GM18868 (cell line): ENCODE measurements around the gene LRIG2.
"Not testable (repeated sequence)": the region's sequence is repeated elsewhere in the genome, so short reads cannot be mapped to it uniquely, and the experiment has no call there.

ENCODE experiments used
- ATAC-seq: cut with Tn5 transposase; IDR thresholded peaks from one replicate; pipeline ENCODE4 v1.9.1; 2021; ENCODE audit warnings: mild to moderate bottlenecking, moderate library complexity; ENCODE audit not compliant: unreplicated experiment

LRIG2 gene, protein sequence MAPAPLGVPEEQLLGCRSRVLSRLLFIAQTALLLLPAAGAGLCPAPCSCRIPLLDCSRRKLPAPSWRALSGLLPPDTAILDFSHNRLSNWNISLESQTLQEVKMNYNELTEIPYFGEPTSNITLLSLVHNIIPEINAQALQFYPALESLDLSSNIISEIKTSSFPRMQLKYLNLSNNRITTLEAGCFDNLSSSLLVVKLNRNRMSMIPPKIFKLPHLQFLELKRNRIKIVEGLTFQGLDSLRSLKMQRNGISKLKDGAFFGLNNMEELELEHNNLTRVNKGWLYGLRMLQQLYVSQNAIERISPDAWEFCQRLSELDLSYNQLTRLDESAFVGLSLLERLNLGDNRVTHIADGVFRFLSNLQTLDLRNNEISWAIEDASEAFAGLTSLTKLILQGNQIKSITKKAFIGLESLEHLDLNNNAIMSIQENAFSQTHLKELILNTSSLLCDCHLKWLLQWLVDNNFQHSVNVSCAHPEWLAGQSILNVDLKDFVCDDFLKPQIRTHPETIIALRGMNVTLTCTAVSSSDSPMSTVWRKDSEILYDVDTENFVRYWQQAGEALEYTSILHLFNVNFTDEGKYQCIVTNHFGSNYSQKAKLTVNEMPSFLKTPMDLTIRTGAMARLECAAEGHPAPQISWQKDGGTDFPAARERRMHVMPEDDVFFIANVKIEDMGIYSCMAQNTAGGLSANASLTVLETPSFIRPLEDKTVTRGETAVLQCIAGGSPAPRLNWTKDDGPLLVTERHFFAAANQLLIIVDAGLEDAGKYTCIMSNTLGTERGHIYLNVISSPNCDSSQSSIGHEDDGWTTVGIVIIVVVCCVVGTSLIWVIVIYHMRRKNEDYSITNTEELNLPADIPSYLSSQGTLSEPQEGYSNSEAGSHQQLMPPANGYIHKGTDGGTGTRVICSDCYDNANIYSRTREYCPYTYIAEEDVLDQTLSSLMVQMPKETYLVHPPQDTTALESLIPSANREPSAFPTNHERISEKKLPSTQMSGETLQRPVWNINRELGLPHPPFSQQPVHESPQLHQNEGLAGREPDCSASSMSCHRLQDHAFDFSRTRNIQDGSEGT

DNA sequence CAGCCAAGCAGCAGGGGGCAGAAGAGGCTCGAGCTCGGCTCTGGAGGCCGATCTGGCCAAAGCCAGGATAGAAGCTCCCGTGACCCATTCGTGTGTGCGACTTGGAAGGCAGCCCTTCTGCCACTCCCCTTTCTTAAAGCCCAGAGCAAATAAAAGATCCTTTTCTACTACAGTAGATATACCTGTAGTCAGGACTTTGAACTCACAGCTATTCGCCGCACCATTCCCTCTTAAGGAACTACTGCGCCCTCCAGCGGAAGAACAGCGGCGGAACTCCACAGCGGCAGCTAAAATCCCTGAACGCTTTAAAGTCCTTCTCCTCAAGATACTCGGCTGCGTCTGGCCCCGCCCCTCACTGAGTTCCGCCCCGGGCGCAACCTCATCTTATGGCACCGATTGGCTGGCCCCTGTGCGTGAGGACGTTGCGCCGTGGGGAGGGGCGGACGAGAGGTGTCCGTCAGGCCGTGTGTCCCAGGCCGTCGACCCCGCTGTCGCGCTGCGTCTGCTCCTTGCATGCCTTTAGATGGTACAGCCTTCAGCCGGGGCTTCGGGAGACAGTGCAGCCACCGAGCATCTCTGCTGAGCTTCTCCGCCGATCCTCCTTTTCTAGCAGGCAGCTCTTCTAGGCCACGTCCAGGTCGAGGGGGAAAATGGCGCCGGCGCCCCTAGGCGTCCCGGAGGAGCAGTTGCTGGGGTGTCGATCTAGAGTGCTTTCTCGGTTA lies at the start of gene LRIG2:
Gene LRIG2, plus strand, starts transcription at position 442 of the 722 bp plus-strand sequence. Its CDS starts 209 bp downstream, at position 651.
- peak; percentile 96 for ATAC-seq

DNA sequence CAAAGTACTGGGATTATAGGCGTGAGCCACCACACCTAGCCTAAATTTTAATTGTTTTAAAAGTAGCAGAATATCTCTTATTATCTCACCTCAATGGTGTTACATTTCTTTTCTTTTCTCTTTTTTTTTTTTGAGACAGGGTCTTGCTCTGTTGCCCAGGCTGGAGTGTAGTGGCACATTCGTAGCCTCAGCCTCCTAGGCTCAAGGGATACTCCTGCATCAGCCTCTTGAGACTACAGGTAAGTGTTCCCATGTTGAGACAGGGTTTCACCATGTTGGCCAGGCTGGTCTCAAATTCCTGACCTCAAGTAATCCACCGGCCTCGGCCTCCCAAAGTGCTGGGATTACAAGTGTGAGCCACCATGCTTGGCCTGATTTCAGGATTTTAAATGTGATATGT lies 49.7 kb upstream of the LRIG2 start:
- ATAC-seq = not testable (repeated sequence)

GRCh38 chr1:113027007-113027406 lies 46.0 kb upstream of the LRIG2 start:
- ATAC-seq = no peak

- ATAC-seq = no peak
These were observed 45.5 kb upstream of the LRIG2 start for GRCh38 chr1:113027449-113027848.

DNA sequence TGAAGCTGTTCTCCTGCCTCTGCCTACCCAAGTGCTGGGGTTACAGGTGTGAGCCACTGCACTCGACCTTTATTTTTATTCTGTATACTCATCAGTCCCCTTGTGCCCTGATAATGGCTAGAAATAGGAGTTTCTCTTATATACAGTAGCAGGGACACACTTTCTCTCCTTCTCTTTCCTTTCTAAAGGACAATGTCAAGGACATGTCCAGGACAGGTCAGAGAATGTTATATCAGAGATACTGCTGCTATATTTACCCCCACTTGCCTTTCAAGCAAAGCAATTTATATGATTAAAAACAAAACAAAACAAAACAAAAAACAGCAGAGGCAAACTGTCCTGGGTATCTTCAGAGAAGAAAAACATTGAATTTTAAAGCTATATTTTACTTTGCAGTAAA lies 43.2 kb upstream of the LRIG2 start:
- no peak for ATAC-seq

DNA sequence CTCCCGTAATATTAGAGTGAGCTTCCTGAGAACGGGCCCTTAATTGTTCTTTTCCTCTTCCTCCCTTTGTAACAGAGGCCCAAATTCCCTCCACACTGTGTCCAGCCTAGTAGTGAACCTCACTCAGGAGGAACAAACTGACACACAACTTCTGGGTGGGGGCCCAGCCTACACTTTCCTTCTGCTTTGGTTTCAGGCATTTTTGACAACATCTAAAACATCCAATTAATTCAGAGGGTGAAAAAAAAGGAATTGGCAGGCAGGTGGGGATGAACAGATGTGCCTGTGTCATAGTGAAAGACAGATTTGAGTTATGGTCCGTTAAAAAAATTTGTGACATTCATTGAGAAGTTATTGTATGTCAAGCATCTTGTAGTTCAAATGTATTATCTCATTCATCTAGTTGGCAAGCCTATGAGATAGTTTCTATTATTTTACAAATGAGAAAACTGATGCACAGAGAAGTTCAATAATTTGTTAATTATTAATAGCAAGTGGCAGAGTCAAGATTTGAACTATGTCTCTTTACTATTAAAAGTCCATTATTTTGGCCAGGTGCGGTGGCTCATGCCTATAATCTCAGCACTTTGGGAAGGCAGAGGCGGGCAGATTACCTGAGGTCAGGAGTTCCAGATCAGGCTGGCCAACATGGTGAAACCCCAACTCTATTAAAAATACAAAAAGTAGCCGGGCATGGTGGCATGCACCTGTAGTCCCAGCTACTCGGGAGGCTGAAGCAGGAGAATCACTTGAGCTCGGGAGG lies 41.6 kb upstream of the LRIG2 start:
- peak; percentile 73 for ATAC-seq

DNA sequence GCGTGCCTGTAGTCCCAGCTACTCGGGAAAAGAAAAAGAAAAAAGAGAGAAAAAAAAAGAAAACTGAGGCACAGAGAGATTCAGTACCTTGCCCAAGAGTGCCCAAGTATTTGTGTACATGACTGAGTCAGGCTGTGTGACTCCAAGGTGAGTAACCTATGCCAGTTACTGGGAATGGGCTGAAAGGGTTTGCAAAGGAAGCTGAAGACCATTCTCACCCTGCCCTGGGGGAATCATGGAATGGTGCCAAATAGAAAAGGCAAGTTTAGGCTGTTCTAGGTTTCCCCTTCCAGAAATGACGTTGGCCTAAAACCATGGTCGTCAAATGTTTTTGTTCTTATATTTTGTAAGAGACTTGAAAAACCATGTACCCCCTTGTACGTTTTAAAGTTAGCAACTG lies 37.9 kb upstream of the LRIG2 start:
- no peak for ATAC-seq

- ATAC-seq = peak; percentile 80
These were observed 36.2 kb upstream of the LRIG2 start for GRCh38 chr1:113036639-113037321.

- ATAC-seq = no peak
These were observed 33.0 kb upstream of the LRIG2 start for GRCh38 chr1:113040041-113040440.

DNA sequence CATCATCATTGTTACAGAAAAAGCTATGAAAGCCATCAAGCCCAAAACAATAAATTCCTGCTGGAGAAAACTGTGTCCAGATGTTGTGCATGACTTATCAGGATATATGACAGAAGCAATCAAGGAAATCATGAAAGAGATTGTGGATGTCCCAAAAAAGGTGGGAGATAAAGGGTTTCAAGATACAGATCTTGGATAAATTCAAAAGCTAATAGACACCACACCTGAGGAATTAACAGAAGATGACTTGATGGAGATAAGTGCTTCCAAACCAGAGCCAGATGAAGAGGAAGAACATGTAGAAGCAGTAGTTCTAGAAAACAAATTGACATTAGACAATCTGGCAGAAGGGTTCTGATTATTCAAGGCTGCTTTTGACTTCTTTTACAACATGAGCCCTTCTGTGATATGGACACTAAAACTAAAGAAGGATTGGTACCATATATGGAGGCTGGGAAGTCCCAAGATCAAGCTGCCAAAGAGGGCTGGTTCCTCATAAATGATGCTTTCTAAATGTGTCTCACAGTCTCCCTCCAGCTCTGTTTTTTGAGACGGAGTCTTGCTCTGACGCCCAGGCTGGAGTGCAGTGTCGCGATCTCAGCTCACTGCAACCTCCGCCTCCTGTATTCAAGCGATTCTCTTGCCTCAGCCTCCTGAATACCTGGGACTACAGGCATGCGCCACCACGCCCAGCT lies 32.1 kb upstream of the LRIG2 start:
- ATAC-seq = peak; percentile 52

DNA sequence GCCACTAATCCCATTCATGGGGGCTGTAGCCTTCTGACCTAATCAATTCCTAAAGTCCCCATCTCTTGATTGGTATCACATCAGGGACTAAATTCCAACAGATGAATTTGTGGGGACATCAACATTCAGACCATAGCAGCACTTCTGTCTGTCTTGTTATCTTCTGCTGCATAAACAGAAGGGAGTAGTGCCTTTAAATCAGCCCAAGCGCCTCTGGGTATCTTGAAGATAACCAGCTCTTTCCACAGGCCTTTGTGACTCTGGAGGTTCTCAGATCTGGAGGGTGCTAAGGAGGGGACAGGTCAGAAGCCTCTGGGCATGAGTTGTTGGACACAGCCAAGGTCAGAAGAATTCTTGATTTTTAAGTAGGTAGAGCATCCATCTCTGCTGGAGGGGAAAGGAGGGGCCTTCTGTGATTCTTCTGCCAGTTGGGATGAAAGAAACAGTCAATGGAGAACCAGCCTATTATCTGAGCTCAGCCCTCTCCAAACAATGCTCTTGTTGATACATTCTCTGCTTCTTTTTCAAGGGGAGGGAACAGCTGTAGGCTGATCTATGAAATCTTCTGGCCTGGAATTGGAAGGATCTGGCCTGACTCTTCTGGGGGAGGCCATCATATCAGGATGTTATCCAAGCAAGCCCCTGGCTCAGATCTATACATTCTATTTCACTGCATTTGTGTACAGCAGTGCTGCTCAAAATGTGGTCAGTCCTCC lies 31.3 kb upstream of the LRIG2 start:
- peak; percentile 22 for ATAC-seq

GRCh38 chr1:113042285-113043143 lies 30.5 kb upstream of the LRIG2 start:
- peak; percentile 62 for ATAC-seq

GRCh38 chr1:113043144-113043488 lies 29.9 kb upstream of the LRIG2 start:
- ATAC-seq = not testable (repeated sequence)

DNA sequence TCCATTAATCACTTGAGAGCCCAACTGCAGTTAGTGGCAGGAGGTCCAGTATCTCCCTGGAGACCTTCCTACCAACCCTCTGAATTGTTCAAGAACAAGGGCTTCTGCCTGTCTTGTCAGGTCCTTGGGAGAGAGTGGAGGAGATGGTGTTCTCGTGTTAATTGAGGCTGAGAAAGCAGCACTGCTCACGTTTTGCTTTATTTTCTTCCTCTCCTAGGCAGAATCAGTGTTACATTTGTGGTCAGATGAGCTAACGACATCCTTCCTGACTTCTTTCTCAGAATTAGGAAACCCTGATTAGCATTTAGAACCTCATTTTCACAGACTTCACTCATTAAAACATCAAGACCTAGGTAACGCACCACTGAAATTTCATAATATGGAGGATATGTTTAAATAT lies 26.4 kb upstream of the LRIG2 start:
- ATAC-seq = no peak

GRCh38 chr1:113048064-113048463 lies 24.9 kb upstream of the LRIG2 start:
- no peak for ATAC-seq

DNA sequence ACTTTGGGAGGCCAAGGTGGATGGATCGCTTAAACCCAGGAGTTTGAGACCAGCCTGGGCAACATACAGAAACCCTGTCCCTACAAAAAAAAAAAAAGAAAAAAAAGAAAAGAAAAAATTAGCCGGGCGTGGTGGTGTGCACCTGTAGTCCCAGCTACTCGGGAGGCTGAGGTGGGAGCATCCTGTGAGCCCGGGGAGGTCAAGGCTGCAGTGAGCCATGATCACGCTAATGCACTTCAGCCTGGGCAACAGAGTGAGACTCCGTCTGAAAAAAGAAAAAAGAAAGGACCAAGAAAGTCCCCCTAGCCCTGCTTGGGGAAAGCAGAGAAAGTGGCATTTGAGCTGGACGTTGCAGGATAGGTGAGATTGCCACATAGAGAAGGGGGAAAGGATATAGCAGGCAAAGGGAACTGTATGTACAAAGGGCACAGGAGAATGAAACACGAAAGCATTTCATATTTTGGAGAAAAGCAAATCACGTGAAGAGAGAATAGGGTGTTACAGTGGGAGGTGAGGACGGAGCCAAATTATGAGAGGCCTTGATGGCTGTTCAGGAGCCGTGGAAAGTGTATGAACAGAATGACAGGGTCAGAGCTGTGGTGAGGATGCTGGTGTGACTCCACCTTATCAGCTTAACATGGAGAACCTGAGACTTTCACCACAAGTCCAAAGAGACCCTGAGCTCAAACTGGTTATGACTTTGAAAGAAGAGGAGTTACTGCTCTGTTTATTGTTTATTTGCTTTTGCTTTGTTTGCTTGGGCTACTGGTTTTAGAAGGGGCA lies 19.5 kb upstream of the LRIG2 start:
- ATAC-seq = no peak

DNA sequence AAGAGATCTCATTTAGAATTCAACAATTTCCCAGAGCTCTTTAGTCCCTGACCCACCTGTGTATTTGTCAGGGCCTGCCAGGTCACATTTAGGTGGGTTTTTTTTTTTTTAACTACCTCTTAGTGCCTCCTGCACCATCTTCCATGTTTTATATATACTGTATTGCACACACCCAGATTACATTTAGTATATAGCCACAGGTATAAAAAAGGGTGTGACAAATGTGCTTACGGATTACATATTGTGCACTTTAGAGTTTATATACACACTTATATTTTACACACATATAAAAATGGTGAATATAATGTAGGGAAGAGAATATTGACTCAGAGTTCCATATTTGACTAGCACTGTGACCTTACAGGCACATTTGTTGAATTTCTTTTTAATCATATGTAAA lies 17.4 kb upstream of the LRIG2 start:
- ATAC-seq = no peak
